Activated naive CD8-positive, alpha-beta T cell treated with anti-CD3 and anti-CD28 coated beads, Interleukin-2, amount 10 ng/mL, durations not matched to agents 7 days and 5 days (primary cell): Measurements from ENCODE around the gene MDN1. TPM values are rescaled to one million over a fixed set of nuclear protein-coding genes. Genes with fewer than 3 reads are reported as not detected.

Experiments
- ATAC-seq: fragments of 150-1000 bp; cut with Tn5 transposase; one replicate; pipeline ENCODE4 v1.10.0; 2021; ENCODE audit warnings: low read depth, moderate library complexity
- POLR2A ChIA-PET: fragments of 350-600 bp; sonication (Branson Sonifier 250); formaldehyde crosslinking; loops from one replicate; lab custom pipeline; 2021; ENCODE audit warnings: antibody characterized with exemption; lab: Charles Lee
- DNase-seq: peaks from one replicate; pipeline ENCODE4 v3.0.0; 2021
- H3K27ac Mint-ChIP-seq: one replicate; pipeline ENCODE4 v1.8.0; 2022; ENCODE audit warnings: mild to moderate bottlenecking, mixed read lengths
- H3K27me3 Mint-ChIP-seq: one replicate; pipeline ENCODE4 v1.8.0; 2022; ENCODE audit warnings: mild to moderate bottlenecking, moderate library complexity, mixed read lengths
- H3K36me3 Mint-ChIP-seq: one replicate; pipeline ENCODE4 v1.8.0; 2021; ENCODE audit warnings: mild to moderate bottlenecking, mixed read lengths
- H3K4me1 Mint-ChIP-seq: one replicate; pipeline ENCODE4 v1.8.0; 2021; ENCODE audit warnings: mixed read lengths
- H3K4me3 Mint-ChIP-seq: one replicate; pipeline ENCODE4 v1.8.0; 2022; ENCODE audit warnings: mild to moderate bottlenecking, moderate library complexity, mixed read lengths
- H3K9me3 Mint-ChIP-seq: one replicate; pipeline ENCODE4 v1.8.0; 2021; ENCODE audit warnings: mixed read lengths
- total RNA-seq, 2 experiments: library from RNA; stranded (reverse); gene quantifications; one replicate each; pipeline ENCODE4 v1.2.3, GENCODE V29; 2021

MDN1 gene
- total RNA-seq, 2 experiments from 2014 or later = 57.7 to 58.2 TPM

GRCh38 chr6:89781070-89782034 lies 38.2 kb downstream of the MDN1 start:
- no peaks in the 10 kb centered on the region for H3K9me3 Mint-ChIP-seq
- DNase-seq (no peak), ATAC-seq (no peak)
- no peak overlapping the region for H3K4me3 Mint-ChIP-seq
- POLR2A ChIA-PET = no interaction called here
- no peaks in the 10 kb centered on the region for H3K27me3 Mint-ChIP-seq
- H3K36me3 Mint-ChIP-seq = peaks cover 58% of the 10 kb centered on the region
- no peaks in the 10 kb centered on the region for H3K4me1 Mint-ChIP-seq
- H3K27ac Mint-ChIP-seq = no peak overlapping the region

- Mint-ChIP-seq H3K4me3 (no peak overlapping the region), H3K36me3 (peaks cover 45% of the 10 kb centered on the region), H3K27me3 (no peaks in the 10 kb centered on the region), H3K4me1 (no peaks in the 10 kb centered on the region), H3K27ac (no peak overlapping the region), H3K9me3 (no peaks in the 10 kb centered on the region)
- ATAC-seq (no peak), DNase-seq (no peak)
- POLR2A ChIA-PET = no interaction called here
Observed at GRCh38 chr6:89777455-89777854, 42.1 kb downstream of the MDN1 start.

GRCh38 chr6:89776583-89777233 lies 42.9 kb downstream of the MDN1 start:
- Mint-ChIP-seq H3K36me3 (peaks cover 43% of the 10 kb centered on the region), H3K27ac (no peak overlapping the region), H3K9me3 (no peaks in the 10 kb centered on the region), H3K4me1 (no peaks in the 10 kb centered on the region), H3K27me3 (no peaks in the 10 kb centered on the region), H3K4me3 (no peak overlapping the region)
- DNase-seq (no peak), ATAC-seq (no peak)
- POLR2A ChIA-PET = no interaction called here

GRCh38 chr6:89775150-89775549 lies 44.4 kb downstream of the MDN1 start:
- H3K4me3 Mint-ChIP-seq = no peak overlapping the region
- ATAC-seq (no peak), DNase-seq (no peak)
- H3K27me3 Mint-ChIP-seq = no peaks in the 10 kb centered on the region
- peaks cover 41% of the 10 kb centered on the region for H3K36me3 Mint-ChIP-seq
- POLR2A ChIA-PET = no interaction called here
- H3K4me1 Mint-ChIP-seq = no peaks in the 10 kb centered on the region
- no peaks in the 10 kb centered on the region for H3K9me3 Mint-ChIP-seq
- no peak overlapping the region for H3K27ac Mint-ChIP-seq

GRCh38 chr6:89769572-89769971 lies 50.0 kb downstream of the MDN1 start:
- DNase-seq = no peak
- Mint-ChIP-seq H3K27ac (no peak overlapping the region), H3K4me3 (no peak overlapping the region), H3K9me3 (no peaks in the 10 kb centered on the region), H3K27me3 (no peaks in the 10 kb centered on the region), H3K4me1 (no peaks in the 10 kb centered on the region), H3K36me3 (peaks cover 26% of the 10 kb centered on the region)
- ATAC-seq = no peak
- POLR2A ChIA-PET = no interaction called here

GRCh38 chr6:89768324-89768723 lies 51.3 kb downstream of the MDN1 start:
- ATAC-seq (no peak), DNase-seq (no peak)
- Mint-ChIP-seq H3K27ac (peak overlapping the region; percentile 23), H3K4me3 (no peak overlapping the region), H3K9me3 (no peaks in the 10 kb centered on the region), H3K36me3 (peaks cover 26% of the 10 kb centered on the region), H3K27me3 (no peaks in the 10 kb centered on the region), H3K4me1 (no peaks in the 10 kb centered on the region)
- POLR2A ChIA-PET = no interaction called here

GRCh38 chr6:89763550-89763949 lies 56.0 kb downstream of the MDN1 start:
- POLR2A ChIA-PET = interaction anchor here (0.6 kb wide), 1 partner anchor 111 kb away, joined by 3 read pairs; no protein-coding TSS in a partner anchor
- Mint-ChIP-seq H3K4me1 (no peaks in the 10 kb centered on the region), H3K36me3 (peaks cover 35% of the 10 kb centered on the region), H3K9me3 (no peaks in the 10 kb centered on the region), H3K27ac (no peak overlapping the region), H3K4me3 (no peak overlapping the region), H3K27me3 (no peaks in the 10 kb centered on the region)
- no peak for DNase-seq
- no peak for ATAC-seq

GRCh38 chr6:89758830-89759229 lies 60.8 kb downstream of the MDN1 start:
- no peak overlapping the region for H3K4me3 Mint-ChIP-seq
- H3K27ac Mint-ChIP-seq = no peak overlapping the region
- no peaks in the 10 kb centered on the region for H3K27me3 Mint-ChIP-seq
- ATAC-seq = no peak
- POLR2A ChIA-PET = no interaction called here
- no peaks in the 10 kb centered on the region for H3K4me1 Mint-ChIP-seq
- DNase-seq = no peak
- H3K36me3 Mint-ChIP-seq = peaks cover 25% of the 10 kb centered on the region
- H3K9me3 Mint-ChIP-seq = no peaks in the 10 kb centered on the region

GRCh38 chr6:89750338-89750737 lies 69.3 kb downstream of the MDN1 start:
- Mint-ChIP-seq H3K9me3 (no peaks in the 10 kb centered on the region), H3K36me3 (peaks cover 23% of the 10 kb centered on the region)
- POLR2A ChIA-PET = interaction anchor here (0.7 kb wide), 1 partner anchor 79 kb away, joined by 3 read pairs; the partner anchor contains the start of gene CASP8AP2

GRCh38 chr6:89749918-89750317 lies 69.7 kb downstream of the MDN1 start:
- peak overlapping the region; percentile 5 for H3K27ac Mint-ChIP-seq
- no peaks in the 10 kb centered on the region for H3K27me3 Mint-ChIP-seq
- no peaks in the 10 kb centered on the region for H3K9me3 Mint-ChIP-seq
- H3K4me3 Mint-ChIP-seq = no peak overlapping the region
- ATAC-seq (no peak), DNase-seq (no peak)
- H3K36me3 Mint-ChIP-seq = peaks cover 23% of the 10 kb centered on the region
- peaks cover 2% of the 10 kb centered on the region for H3K4me1 Mint-ChIP-seq
- POLR2A ChIA-PET = interaction anchor here (0.7 kb wide), 1 partner anchor 79 kb away, joined by 3 read pairs; the partner anchor contains the start of gene CASP8AP2

More at GRCh38 chr6:89750338-89750737, 69.3 kb downstream of the MDN1 start:
- peaks cover 2% of the 10 kb centered on the region for H3K4me1 Mint-ChIP-seq
- no peak overlapping the region for H3K27ac Mint-ChIP-seq
- DNase-seq (no peak), ATAC-seq (no peak)
- no peaks in the 10 kb centered on the region for H3K27me3 Mint-ChIP-seq
- H3K4me3 Mint-ChIP-seq = no peak overlapping the region

- Mint-ChIP-seq H3K9me3 (no peaks in the 10 kb centered on the region), H3K36me3 (peaks cover 28% of the 10 kb centered on the region), H3K27ac (no peak overlapping the region), H3K4me3 (no peak overlapping the region), H3K27me3 (no peaks in the 10 kb centered on the region), H3K4me1 (no peaks in the 10 kb centered on the region)
- DNase-seq = no peak
- no peak for ATAC-seq
- POLR2A ChIA-PET = interaction anchor here (0.7 kb wide), 1 partner anchor 255 kb away, joined by 4 read pairs; no protein-coding TSS in a partner anchor
Observed at GRCh38 chr6:89745716-89746115, 73.9 kb downstream of the MDN1 start.

GRCh38 chr6:89745096-89745495 lies 74.5 kb downstream of the MDN1 start:
- H3K9me3 Mint-ChIP-seq = no peaks in the 10 kb centered on the region
- H3K27ac Mint-ChIP-seq = no peak overlapping the region

GRCh38 chr6:89736893-89737292 lies 82.7 kb downstream of the MDN1 start:
- H3K4me1 Mint-ChIP-seq = no peaks in the 10 kb centered on the region
- POLR2A ChIA-PET = no interaction called here
- ATAC-seq (no peak), DNase-seq (no peak)
- H3K36me3 Mint-ChIP-seq = peaks cover 35% of the 10 kb centered on the region
- H3K27me3 Mint-ChIP-seq = no peaks in the 10 kb centered on the region
- H3K4me3 Mint-ChIP-seq = no peak overlapping the region
- H3K27ac Mint-ChIP-seq = no peak overlapping the region
- H3K9me3 Mint-ChIP-seq = peaks cover 2% of the 10 kb centered on the region

More at GRCh38 chr6:89745096-89745495, 74.5 kb downstream of the MDN1 start:
- Mint-ChIP-seq H3K36me3 (peaks cover 28% of the 10 kb centered on the region), H3K27me3 (no peaks in the 10 kb centered on the region), H3K4me3 (no peak overlapping the region), H3K4me1 (no peaks in the 10 kb centered on the region)
- POLR2A ChIA-PET = no interaction called here
- ATAC-seq (no peak), DNase-seq (no peak)
